ENCODE results near the gene NR4A2.

The NR4A2 gene

DNA sequence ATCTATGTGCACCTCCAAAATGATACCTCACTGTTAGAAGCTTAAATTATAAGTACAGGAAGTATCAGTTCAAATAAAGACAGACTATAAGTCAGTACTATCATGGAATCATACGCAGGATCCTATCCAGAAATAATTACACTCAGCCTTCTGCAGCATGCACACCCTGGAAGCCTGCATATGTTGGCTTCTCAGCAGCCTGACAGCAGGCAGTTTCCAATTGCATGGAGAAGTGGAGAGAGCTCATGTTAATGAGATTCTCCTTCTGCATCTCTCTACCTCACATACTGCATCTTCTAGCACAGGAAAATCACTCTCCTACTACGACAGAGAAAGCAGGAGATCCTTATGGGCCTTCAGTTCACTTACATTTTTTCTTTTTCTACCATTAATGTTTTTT, 20.5 kb downstream of the NR4A2 start:
- TF ChIP-seq, protein P1, sequence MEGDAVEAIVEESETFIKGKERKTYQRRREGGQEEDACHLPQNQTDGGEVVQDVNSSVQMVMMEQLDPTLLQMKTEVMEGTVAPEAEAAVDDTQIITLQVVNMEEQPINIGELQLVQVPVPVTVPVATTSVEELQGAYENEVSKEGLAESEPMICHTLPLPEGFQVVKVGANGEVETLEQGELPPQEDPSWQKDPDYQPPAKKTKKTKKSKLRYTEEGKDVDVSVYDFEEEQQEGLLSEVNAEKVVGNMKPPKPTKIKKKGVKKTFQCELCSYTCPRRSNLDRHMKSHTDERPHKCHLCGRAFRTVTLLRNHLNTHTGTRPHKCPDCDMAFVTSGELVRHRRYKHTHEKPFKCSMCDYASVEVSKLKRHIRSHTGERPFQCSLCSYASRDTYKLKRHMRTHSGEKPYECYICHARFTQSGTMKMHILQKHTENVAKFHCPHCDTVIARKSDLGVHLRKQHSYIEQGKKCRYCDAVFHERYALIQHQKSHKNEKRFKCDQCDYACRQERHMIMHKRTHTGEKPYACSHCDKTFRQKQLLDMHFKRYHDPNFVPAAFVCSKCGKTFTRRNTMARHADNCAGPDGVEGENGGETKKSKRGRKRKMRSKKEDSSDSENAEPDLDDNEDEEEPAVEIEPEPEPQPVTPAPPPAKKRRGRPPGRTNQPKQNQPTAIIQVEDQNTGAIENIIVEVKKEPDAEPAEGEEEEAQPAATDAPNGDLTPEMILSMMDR (IDR thresholded peaks at IDR 0.05; ENCODE audit: low read depth, low read length) = no peak
- no peak overlapping the region for H3K27ac ChIP-seq
- DNase-seq = no peak
- H3K27me3 ChIP-seq (ENCODE audit: insufficient read depth, low read depth, severe bottlenecking) = no peaks in the 10 kb centered on the region
- no peaks in the 10 kb centered on the region for H3K9me3 ChIP-seq (ENCODE audit: severe bottlenecking)
- H3K36me3 ChIP-seq = no peaks in the 10 kb centered on the region
- no peak overlapping the region for H3K4me3 ChIP-seq (ENCODE audit: low read depth, low read length)

DNA sequence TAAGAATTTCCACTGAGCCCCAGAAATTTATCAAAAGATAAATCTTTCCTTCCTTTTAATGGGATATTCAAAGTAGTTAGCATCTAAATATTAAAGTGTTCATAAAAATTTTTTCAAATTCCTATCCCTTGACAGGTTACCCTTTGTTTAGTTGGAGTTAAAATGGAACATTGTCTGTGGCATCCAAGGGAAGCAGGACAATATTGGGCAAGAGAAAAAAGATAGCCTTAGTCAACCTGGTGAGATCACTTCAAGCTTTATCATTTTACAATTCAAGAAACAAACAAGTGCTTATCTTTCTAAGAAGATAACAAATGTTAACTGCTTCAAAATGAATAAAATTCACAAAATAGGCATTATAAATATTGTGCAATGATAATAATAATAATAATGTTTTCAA, 21.7 kb downstream of the NR4A2 start:
- DNase-seq = no peak
- no peaks in the 10 kb centered on the region for H3K36me3 ChIP-seq
- no peaks in the 10 kb centered on the region for H3K9me3 ChIP-seq (ENCODE audit: severe bottlenecking)
- no peaks in the 10 kb centered on the region for H3K27me3 ChIP-seq (ENCODE audit: insufficient read depth, low read depth, severe bottlenecking)
- H3K27ac ChIP-seq = no peak overlapping the region
- TF ChIP-seq, protein P1 (IDR thresholded peaks at IDR 0.05; ENCODE audit: low read depth, low read length) = no peak
- no peak overlapping the region for H3K4me3 ChIP-seq (ENCODE audit: low read depth, low read length)

DNA sequence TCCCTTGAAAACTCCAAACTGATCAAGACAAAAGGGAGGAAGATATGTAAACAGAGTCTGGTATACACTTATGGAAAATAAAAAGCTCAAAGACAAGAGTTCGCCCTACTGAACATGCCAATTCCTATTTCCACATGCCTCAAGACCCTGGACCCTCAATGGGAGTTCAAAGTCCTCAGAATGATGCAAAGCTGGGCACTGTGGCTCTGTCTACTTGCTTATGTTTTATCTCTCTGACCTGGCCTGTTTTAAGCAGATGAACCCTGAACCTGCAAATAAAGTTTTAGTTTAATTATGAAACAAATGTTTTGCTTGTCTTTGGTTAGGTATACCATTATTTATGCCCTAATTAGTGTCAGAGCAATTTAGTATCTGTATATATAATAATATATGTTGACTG, 22.6 kb downstream of the NR4A2 start:
- Histone ChIP-seq H3K27ac (no peak overlapping the region), H3K9me3 (ENCODE audit: severe bottlenecking) (no peaks in the 10 kb centered on the region), H3K36me3 (no peaks in the 10 kb centered on the region), H3K4me3 (ENCODE audit: low read depth, low read length) (no peak overlapping the region), H3K27me3 (ENCODE audit: insufficient read depth, low read depth, severe bottlenecking) (no peaks in the 10 kb centered on the region)
- TF ChIP-seq, protein P1 (IDR thresholded peaks at IDR 0.05; ENCODE audit: low read depth, low read length) = no peak
- DNase-seq = no peak

DNA sequence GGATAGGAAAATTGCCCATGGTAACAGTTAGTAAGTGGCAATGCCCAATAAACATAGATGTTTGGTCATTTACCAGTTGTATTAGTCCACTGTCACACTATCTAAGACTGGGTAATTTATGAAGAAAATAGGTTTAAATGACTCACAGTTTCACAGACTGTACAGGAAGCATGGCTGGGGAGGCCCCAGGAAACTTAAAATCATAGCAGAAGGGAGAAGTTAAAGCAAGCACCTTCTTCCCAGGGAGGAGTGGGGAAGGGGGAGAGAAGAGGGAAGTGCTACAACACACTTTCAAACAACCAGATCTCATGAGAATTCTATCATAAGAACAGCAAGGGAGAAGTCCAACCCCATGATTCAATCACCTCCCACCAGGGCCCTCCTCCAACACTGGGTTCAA, 23.4 kb downstream of the NR4A2 start:
- no peak for DNase-seq
- TF ChIP-seq, protein P1 (IDR thresholded peaks at IDR 0.05; ENCODE audit: low read depth, low read length) = no peak

DNA sequence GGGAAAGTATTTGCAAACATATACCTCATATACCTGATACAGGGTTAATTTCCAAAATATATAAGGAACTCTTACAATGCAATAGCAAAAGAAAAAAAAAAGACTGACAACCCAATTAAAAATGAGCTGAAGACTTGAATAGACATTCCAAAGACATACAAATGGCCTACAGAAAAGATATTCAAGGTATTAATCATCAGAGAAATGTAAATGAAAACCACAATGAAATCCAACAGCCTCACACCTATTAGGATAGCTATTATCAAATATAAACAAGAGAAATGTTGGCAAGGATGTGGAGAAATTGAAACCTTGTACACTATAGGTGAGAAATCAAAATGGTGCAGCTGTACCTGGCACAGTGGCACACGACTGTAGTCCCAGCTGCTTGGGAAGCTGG, 25.7 kb downstream of the NR4A2 start:
- DNase-seq = no peak
- H3K27me3 ChIP-seq (ENCODE audit: insufficient read depth, low read depth, severe bottlenecking) = no peaks in the 10 kb centered on the region
- no peak overlapping the region for H3K27ac ChIP-seq
- no peaks in the 10 kb centered on the region for H3K9me3 ChIP-seq (ENCODE audit: severe bottlenecking)
- H3K36me3 ChIP-seq = no peaks in the 10 kb centered on the region
- TF ChIP-seq, protein P1 (IDR thresholded peaks at IDR 0.05; ENCODE audit: low read depth, low read length) = no peak
- no peak overlapping the region for H3K4me3 ChIP-seq (ENCODE audit: low read depth, low read length)

More for the DNA sequence above, 23.4 kb downstream of the NR4A2 start:
- no peaks in the 10 kb centered on the region for H3K36me3 ChIP-seq
- H3K27ac ChIP-seq = no peak overlapping the region
- H3K4me3 ChIP-seq (ENCODE audit: low read depth, low read length) = no peak overlapping the region
- H3K27me3 ChIP-seq (ENCODE audit: insufficient read depth, low read depth, severe bottlenecking) = no peaks in the 10 kb centered on the region
- H3K9me3 ChIP-seq (ENCODE audit: severe bottlenecking) = no peaks in the 10 kb centered on the region

DNA sequence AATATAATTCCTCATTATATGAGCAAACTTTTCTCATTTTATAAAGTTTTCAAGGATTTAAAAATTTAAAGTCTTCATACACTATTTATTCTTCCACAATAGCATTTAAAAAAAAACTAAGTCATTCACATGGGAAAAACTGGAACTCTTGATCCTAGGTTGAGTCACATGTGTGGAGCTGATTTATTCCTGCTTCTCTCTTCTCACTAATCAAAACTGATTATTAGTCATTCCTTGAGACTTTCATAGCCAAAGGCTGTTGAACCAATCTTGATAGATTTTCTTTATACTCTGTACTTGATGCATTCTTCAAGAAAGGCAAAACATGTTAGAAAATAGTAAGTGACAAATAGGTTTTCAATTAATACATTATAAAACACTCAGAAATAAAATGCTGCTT, 27.4 kb downstream of the NR4A2 start:
- Histone ChIP-seq H3K27ac (no peak overlapping the region), H3K36me3 (no peaks in the 10 kb centered on the region), H3K4me3 (ENCODE audit: low read depth, low read length) (no peak overlapping the region), H3K9me3 (ENCODE audit: severe bottlenecking) (no peaks in the 10 kb centered on the region), H3K27me3 (ENCODE audit: insufficient read depth, low read depth, severe bottlenecking) (no peaks in the 10 kb centered on the region)
- no peak for DNase-seq
- TF ChIP-seq, protein P1 (IDR thresholded peaks at IDR 0.05; ENCODE audit: low read depth, low read length) = no peak

All from WERI-Rb-1 (cell line).